Type B pancreatic cell (in vitro differentiated cells): ENCODE data around the gene PPP2R5B. TPM values are rescaled to one million over a fixed set of nuclear protein-coding genes. Genes with fewer than 3 reads are reported as not detected.
A peak's percentile ranks its signal among the peaks of the same experiment; 100 is the strongest.

Experiments
- DNase-seq: peaks from one replicate; pipeline ENCODE4 v3.0.0; 2021; ENCODE audit warnings: mixed read lengths; ENCODE audit not compliant: unreplicated experiment; ENCODE audit errors: extremely low spot score
- H3K27ac Mint-ChIP-seq: 2 replicates; pipeline ENCODE4 v1.8.0; 2021; ENCODE audit warnings: mild to moderate bottlenecking, mixed read lengths
- H3K27me3 Mint-ChIP-seq: 2 replicates; pipeline ENCODE4 v1.8.0; 2021; ENCODE audit warnings: mixed read lengths
- H3K36me3 Mint-ChIP-seq: 2 replicates; pipeline ENCODE4 v1.8.0; 2021; ENCODE audit warnings: mixed read lengths
- H3K4me1 Mint-ChIP-seq: one replicate; pipeline ENCODE4 v1.8.0; 2021; ENCODE audit warnings: mixed read lengths; ENCODE audit not compliant: unreplicated experiment
- H3K4me3 Mint-ChIP-seq: 2 replicates; pipeline ENCODE4 v1.8.0; 2021; ENCODE audit warnings: mild to moderate bottlenecking, mixed read lengths
- H3K9me3 Mint-ChIP-seq: 2 replicates; pipeline ENCODE4 v1.8.0; 2021; ENCODE audit warnings: mixed read lengths
- CTCF ChIP-seq: fragments of 200-600 bp; sonication (generic); conservative IDR thresholded peaks from 2 replicates; pipeline ENCODE4 v1.5.0; 2021; ENCODE audit warnings: antibody characterized with exemption, mild to moderate bottlenecking
- total RNA-seq: library from RNA; stranded (reverse); gene quantifications from 2 replicates; pipeline ENCODE4 v1.2.1, GENCODE V29; 2021; ENCODE audit warnings: low replicate concordance

PPP2R5B gene
- total RNA-seq, 1 donor from 2014 or later: 19.4 TPM

GRCh38 chr11:64893194-64894069, 31.1 kb upstream of the PPP2R5B start:
- no peak overlapping the region for H3K27ac Mint-ChIP-seq
- H3K9me3 Mint-ChIP-seq: no peaks in the 10 kb centered on the region
- H3K4me3 Mint-ChIP-seq: peak overlapping the region; percentile 49
- no peaks in the 10 kb centered on the region for H3K36me3 Mint-ChIP-seq
- no peaks in the 10 kb centered on the region for H3K27me3 Mint-ChIP-seq
- TF ChIP-seq CTCF: peak; percentile 27
- no peak for DNase-seq
- peaks cover 8% of the 10 kb centered on the region for H3K4me1 Mint-ChIP-seq

- Mint-ChIP-seq H3K4me3 (no peak overlapping the region), H3K4me1 (peaks cover 8% of the 10 kb centered on the region), H3K27ac (no peak overlapping the region), H3K9me3 (no peaks in the 10 kb centered on the region), H3K27me3 (no peaks in the 10 kb centered on the region), H3K36me3 (no peaks in the 10 kb centered on the region)
- DNase-seq: peak; percentile 88
- peak; percentile 93 for TF ChIP-seq CTCF
These were observed 30.2 kb upstream of the PPP2R5B start for GRCh38 chr11:64894070-64894811.

- DNase-seq: no peak
- no peaks in the 10 kb centered on the region for H3K9me3 Mint-ChIP-seq
- H3K27me3 Mint-ChIP-seq: no peaks in the 10 kb centered on the region
- no peak for TF ChIP-seq CTCF
- no peaks in the 10 kb centered on the region for H3K36me3 Mint-ChIP-seq
- peaks cover 8% of the 10 kb centered on the region for H3K4me1 Mint-ChIP-seq
- H3K27ac Mint-ChIP-seq: no peak overlapping the region
- no peak overlapping the region for H3K4me3 Mint-ChIP-seq
These were observed 29.6 kb upstream of the PPP2R5B start for GRCh38 chr11:64894812-64895452.

GRCh38 chr11:64896448-64897022, 28.0 kb upstream of the PPP2R5B start:
- peaks cover 12% of the 10 kb centered on the region for H3K4me1 Mint-ChIP-seq
- H3K4me3 Mint-ChIP-seq: no peak overlapping the region
- no peak overlapping the region for H3K27ac Mint-ChIP-seq
- peaks cover 3% of the 10 kb centered on the region for H3K36me3 Mint-ChIP-seq
- no peak for TF ChIP-seq CTCF
- H3K27me3 Mint-ChIP-seq: no peaks in the 10 kb centered on the region
- H3K9me3 Mint-ChIP-seq: no peaks in the 10 kb centered on the region
- DNase-seq: no peak

- H3K4me1 Mint-ChIP-seq: peaks cover 7% of the 10 kb centered on the region
- TF ChIP-seq CTCF: no peak
- H3K27me3 Mint-ChIP-seq: no peaks in the 10 kb centered on the region
- H3K27ac Mint-ChIP-seq: no peak overlapping the region
- no peak overlapping the region for H3K4me3 Mint-ChIP-seq
- DNase-seq: no peak
- H3K36me3 Mint-ChIP-seq: peaks cover 3% of the 10 kb centered on the region
- H3K9me3 Mint-ChIP-seq: no peaks in the 10 kb centered on the region
These were observed 27.0 kb upstream of the PPP2R5B start for GRCh38 chr11:64897381-64898075.
